GM19463 (cell line): ENCODE measurements around the gene SKA2.
A peak's percentile ranks its signal among the peaks of the same experiment; 100 is the strongest.
"Not testable (repeated sequence)": the region's sequence is repeated elsewhere in the genome, so short reads cannot be mapped to it uniquely, and the experiment has no call there.

Experiments used
- ATAC-seq: cut with Tn5 transposase; IDR thresholded peaks from one replicate; pipeline ENCODE4 v1.9.1; 2021; ENCODE audit warnings: mild to moderate bottlenecking, moderate library complexity; ENCODE audit not compliant: unreplicated experiment

Gene SKA2, protein sequence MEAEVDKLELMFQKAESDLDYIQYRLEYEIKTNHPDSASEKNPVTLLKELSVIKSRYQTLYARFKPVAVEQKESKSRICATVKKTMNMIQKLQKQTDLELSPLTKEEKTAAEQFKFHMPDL

DNA sequence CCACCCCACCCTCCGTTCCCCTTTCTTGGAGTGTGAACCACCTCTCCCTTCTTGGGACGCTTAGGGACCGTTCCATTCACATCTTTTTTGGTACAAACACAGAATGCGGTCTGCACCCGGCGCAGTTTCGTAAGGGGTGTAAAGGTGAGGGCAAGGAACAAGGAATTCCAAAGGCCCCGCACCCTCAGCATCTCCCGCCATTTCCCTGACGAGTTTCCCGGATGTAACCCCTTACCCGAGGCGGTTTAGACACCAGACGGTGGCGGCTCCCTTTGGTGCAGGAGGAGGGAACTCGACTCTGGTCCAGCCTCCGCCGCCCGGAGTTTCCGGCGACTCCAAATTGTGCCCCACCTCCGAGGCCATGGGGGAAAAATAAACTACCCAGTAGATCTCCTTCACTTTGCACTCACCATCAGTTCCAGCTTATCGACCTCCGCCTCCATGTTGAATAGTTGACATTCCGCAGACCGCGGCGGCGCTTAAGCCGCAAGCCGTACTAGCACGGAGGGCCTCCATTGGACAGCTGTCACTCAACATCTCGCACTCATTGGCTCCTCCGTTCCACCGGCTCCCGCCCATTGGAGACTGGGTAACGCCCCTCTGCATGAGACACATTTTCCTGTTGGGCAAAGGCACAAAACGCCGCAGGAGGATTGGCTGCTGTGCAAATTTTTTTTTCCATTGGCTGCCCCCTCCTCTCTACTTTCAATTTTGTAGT, at the start of gene SKA2:
SKA2 (minus strand) TSS at position 466 of the 718 bp plus-strand sequence; CDS start at position 443, 23 bp downstream.
- peak; percentile 76 for ATAC-seq

DNA sequence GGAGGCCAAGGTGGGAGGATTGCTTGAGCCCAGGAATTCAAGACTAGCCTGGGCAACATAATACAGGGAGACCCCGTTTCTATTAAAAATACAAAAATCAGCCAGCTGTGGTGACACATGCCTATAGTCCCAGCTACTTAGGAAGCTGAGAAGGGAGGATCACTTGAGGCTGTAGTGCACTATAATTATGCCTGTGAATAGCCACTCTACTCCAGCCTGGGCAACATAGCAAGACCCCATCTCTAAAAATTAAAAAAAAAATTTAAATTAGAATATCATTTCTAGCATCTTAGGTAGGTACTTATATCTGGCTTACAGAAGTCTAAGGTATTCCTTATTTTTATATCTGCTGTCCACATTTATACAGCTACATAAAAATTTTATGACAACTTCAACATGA, 47.3 kb upstream of the SKA2 start:
- no peak for ATAC-seq

- ATAC-seq: no peak
Measured at GRCh38 chr17:59199398-59199797, 44.4 kb upstream of the SKA2 start.

- ATAC-seq: no peak
Measured at GRCh38 chr17:59193336-59193862, 38.4 kb upstream of the SKA2 start.

- no peak for ATAC-seq
Measured at GRCh38 chr17:59190806-59191205, 35.8 kb upstream of the SKA2 start.

DNA sequence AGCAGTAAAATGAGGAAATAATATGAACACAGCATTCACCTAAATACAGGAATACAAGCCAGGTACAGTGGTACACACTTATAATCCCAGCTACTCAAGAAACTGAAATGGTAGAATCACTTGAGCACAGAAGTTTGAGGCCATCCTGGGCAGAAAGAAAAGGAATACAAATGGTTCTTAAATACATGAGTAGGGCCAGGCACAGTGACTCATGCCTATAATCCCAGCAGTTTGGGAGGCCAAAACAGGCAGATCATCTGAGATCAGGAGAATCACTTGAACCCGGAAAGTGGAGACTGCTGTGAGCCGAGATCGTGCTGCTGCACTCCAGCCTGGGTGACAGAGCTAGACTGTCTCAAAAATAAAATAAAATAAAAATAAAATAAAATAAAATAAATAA, 31.9 kb upstream of the SKA2 start:
- ATAC-seq: no peak

GRCh38 chr17:59185997-59186396, 31.0 kb upstream of the SKA2 start:
- ATAC-seq: no peak

- ATAC-seq: no peak
Measured at GRCh38 chr17:59181481-59181880, 26.5 kb upstream of the SKA2 start.

DNA sequence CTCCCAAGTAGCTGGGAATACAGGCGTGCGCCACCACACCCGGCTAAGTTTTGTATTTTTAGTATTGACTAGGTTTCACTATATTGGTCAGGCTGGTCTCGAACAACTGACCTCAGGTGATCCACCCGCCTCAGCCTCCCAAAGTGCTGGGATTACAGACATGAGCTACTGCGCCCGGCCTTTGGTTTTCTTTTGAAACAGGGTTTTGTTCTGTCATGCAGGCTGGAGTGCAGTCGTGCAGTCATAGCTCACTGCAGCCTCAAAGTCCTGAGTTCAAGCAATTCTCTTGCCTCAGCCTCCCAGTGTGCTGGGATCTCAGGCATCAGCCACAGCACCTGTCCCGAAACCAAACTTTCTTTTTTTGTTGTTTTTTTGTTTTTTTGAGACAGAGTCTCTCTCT, 25.6 kb upstream of the SKA2 start:
- ATAC-seq: no peak

GRCh38 chr17:59179601-59180000, 24.6 kb upstream of the SKA2 start:
- not testable (repeated sequence) for ATAC-seq

DNA sequence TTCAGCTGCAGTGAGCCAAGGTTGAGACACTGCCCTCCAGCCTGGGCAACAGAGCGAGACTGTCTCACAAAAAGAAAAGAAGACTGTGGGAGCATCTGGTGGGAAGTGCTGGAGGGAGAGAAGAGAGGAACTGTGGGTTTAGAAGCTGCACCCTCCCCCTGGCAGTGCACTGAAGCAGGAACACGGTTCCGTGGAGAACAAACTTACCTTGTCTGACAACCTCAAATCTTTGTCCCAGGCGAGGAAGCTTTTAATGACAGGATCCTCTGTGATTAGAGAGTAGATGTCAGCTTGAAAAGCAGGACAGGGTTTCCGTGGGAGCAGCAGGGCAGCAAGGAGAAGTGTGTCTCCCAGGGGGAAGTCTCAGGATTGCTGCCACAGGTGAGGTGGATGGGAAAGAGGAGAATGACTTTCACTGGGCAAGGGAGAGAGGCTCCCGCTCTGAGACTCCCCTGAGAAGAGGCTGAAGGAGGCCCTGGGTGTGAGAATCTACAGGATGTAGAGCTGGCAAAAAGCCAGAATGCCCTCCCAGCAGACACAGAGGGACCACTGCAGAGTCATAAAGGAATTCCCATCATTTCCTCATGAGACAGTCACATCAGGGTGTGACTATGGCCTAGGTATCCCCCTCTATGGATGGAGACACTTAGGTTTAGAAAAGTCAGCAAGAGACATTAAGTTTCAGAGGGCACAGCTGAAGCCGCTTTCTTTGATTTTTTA, 23.4 kb upstream of the SKA2 start:
- no peak for ATAC-seq

DNA sequence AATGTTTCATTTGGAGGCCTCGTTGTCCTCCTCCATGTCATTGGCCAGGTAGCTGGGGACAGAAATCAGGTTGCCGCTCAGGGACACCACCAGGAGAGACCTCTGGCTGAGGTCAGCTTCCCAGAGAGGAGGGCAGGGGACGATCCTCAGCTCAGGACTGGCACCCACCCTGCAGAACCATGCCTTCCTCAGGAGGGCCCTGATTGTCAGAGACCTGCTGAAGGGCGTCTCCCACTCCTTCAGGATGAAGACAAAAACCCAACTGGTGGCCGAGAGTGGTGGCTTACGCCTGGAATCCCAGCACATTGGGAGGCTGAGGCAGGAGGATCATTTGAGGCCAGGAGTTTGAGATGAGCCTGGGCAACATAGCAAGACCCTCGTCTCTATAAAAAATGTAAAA, 20.1 kb upstream of the SKA2 start:
- ATAC-seq: no peak

GRCh38 chr17:59174671-59175070, 19.7 kb upstream of the SKA2 start:
- no peak for ATAC-seq

DNA sequence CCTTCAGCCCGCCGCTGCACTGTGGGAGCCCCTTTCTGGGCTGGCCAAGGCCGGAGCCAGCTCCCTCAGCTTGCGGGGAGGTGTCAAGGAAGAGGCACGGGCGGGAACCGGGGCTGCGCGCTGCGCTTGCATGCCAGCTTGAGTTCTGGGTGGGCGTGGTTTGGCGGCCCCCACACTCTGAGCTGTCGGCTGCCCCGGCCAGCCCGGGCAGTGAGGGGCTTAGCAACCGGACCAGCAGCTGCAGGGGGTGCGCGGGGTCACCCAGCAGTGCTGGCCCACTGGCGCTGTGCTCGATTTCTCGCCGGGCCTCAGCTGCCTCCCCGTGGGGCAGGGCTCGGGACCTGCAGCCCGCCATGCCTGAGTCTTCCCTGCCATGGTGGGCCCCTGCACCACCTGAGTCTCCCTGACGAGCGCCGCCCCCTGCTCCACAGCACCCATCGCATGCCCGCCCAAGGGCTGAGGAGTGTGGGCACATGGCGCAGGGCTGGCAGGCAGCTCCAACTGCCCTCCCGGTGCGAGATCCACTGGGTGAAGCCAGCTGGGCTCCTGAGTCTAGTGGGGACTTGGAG, 17.5 kb upstream of the SKA2 start:
- no peak for ATAC-seq

DNA sequence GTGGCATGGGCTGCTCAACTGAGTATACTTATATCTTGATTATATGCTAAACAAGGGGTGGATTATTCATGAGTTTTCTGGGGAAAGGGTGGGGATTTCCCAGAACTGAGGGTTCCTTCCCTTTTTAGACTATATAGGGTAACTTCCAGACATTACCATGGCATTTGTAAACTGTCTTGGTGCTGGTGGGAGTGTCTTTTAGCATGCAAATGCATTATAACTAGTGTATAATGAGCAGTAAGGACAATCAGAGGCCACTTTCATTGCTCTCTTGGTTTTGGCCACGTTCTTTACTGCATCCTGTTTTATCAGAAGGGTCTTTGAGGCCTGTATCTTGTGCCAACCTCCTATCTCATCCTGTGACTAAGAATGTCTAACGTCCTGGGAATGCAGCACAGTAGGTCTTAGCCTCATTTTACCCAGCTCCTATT, 12.6 kb upstream of the SKA2 start:
- no peak for ATAC-seq

DNA sequence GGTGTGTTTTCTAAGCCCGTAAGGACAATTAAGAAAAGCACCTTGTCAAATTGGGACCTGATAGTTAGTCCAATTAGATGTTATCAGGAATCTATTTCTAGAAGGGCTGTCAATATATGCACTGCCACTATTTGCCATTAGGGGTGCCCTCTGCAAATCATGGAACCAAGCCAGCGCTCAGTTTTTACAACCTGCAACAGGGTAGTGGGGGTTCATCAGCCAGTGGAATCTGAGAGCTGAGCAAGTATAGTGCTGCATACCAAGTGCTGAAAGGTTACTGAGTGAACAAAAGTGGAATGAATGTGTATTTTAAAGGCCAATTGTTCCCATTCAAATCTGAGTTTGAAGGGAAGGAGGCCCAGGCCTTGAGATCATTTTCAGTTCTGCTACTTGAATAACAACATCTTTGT, 11.0 kb upstream of the SKA2 start:
- peak; percentile 67 for ATAC-seq

GRCh38 chr17:59161477-59161876, 6.5 kb upstream of the SKA2 start:
- no peak for ATAC-seq

- no peak for ATAC-seq
Measured at GRCh38 chr17:59160157-59161025, 5.4 kb upstream of the SKA2 start.

DNA sequence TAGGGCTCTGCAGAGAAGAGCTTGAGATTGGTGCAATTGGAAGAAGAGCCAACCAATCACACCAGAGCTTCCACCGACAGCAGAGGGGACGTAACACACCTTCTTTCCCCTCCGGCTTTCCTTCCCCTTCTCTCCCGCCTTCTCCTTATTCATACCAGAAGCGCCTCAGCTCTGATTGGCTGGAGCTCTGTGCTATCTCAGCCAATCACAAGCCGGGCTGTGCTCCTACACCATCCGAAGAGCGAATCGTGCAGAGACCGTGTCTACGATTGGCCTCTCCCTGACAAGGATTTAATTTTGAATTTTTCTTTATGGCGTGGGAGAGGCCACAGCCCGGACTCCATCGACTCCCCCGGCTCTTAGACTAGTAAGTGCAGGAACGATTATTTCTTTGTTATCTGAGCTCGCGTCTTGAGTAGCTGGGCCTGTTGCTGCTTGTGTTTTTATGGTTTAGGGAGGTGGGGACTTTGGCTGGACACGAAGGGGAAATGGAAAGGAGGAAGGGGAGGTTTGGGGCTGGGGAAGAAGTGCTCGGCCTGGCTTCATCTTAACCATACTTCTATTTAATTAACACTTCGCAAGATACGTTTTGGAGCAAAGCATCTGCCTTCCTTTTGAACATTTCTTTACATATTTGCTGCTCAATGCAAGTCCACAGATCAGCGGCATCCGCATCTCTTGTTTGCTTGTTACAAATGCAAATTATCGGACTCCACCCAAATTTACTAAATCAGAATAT, 622 bp upstream of the SKA2 start, which contains the start of gene PRR11:
PRR11 (plus strand) TSS at position 308 of the 739 bp plus-strand sequence. CDS start 14,007 bp downstream, outside the sequence.
- ATAC-seq: peak; percentile 89

- ATAC-seq: no peak
Measured at GRCh38 chr17:59154292-59154720, 680 bp downstream of the SKA2 start.
